SK-N-SH treated with all-trans-retinoic acid at 6 μM for 48 hours (cell line): ENCODE data around the gene GPM6B.

Experiments
- ATAC-seq: fragments of 200-7000 bp; cut with Tn5 transposase; 3 replicates; pipeline ENCODE4 v1.9.1; 2020; ENCODE audit warnings: mild to moderate bottlenecking, moderate library complexity
- ARNTL ChIP-seq: fragments of 450-650 bp; formaldehyde crosslinking; IDR thresholded peaks from 2 replicates; pipeline ENCODE4 v1.5.0; 2020; ENCODE audit warnings: low read depth, mild to moderate bottlenecking, moderate library complexity, borderline replicate concordance
- BACH2 ChIP-seq: fragments of 250-450 bp; sonication (Bioruptor Pico); IDR thresholded peaks from 2 replicates; pipeline ENCODE4 v1.9.0; 2021; ENCODE audit warnings: mild to moderate bottlenecking, borderline replicate concordance
- CSDC2 ChIP-seq: fragments of 250-450 bp; sonication (Bioruptor Pico); IDR thresholded peaks from 2 replicates; pipeline ENCODE4 v1.5.0; 2020; ENCODE audit warnings: mild to moderate bottlenecking, moderate library complexity
- ESRRG ChIP-seq: fragments of 250-450 bp; sonication (Bioruptor Pico); IDR thresholded peaks from 2 replicates; pipeline ENCODE4 v1.6.1; 2021; ENCODE audit warnings: mild to moderate bottlenecking
- GLIS3 ChIP-seq: fragments of 250-450 bp; sonication (Bioruptor Pico); IDR thresholded peaks from 2 replicates; pipeline ENCODE4 v1.5.0; 2020; ENCODE audit warnings: mild to moderate bottlenecking, moderate library complexity
- ISL1 ChIP-seq: fragments of 250-450 bp; sonication (Bioruptor Pico); IDR thresholded peaks from 2 replicates; pipeline ENCODE4 v2.1.2; 2022; ENCODE audit warnings: mild to moderate bottlenecking, moderate library complexity
- OSR1 ChIP-seq: fragments of 250-450 bp; sonication (Bioruptor Pico); IDR thresholded peaks from 2 replicates; pipeline ENCODE4 v1.8.0; 2022; ENCODE audit warnings: moderate library complexity, mild to moderate bottlenecking, inconsistent platforms
- RARB ChIP-seq: fragments of 250-450 bp; sonication (Bioruptor Pico); IDR thresholded peaks from 2 replicates; pipeline ENCODE4 v1.8.0; 2021; ENCODE audit warnings: mild to moderate bottlenecking, moderate library complexity
- SNAI2 ChIP-seq: fragments of 250-450 bp; sonication (Bioruptor Pico); IDR thresholded peaks from 2 replicates; pipeline ENCODE4 v1.5.0; 2020; ENCODE audit warnings: mild to moderate bottlenecking, moderate library complexity
- TCF4 ChIP-seq: fragments of 250-450 bp; sonication (Bioruptor Pico); IDR thresholded peaks from 2 replicates; pipeline ENCODE4 v1.8.0; 2021; ENCODE audit warnings: mild to moderate bottlenecking, moderate library complexity, borderline replicate concordance
- TOX ChIP-seq: fragments of 250-450 bp; sonication (Bioruptor Pico); IDR thresholded peaks from 2 replicates; pipeline ENCODE4 v1.8.0; 2021; ENCODE audit warnings: mild to moderate bottlenecking, moderate library complexity, borderline replicate concordance
- ZC3H10 ChIP-seq: fragments of 250-450 bp; sonication (Bioruptor Pico); IDR thresholded peaks from 2 replicates; pipeline ENCODE4 v1.5.1; 2021; ENCODE audit warnings: mild to moderate bottlenecking, moderate library complexity
- ZFP3 ChIP-seq: fragments of 250-450 bp; sonication (Bioruptor Pico); IDR thresholded peaks from 2 replicates; pipeline ENCODE4 v1.5.0; 2020; ENCODE audit warnings: mild to moderate bottlenecking, moderate library complexity
- ZFP30 ChIP-seq: fragments of 450-650 bp; formaldehyde crosslinking; IDR thresholded peaks from 2 replicates; pipeline ENCODE4 v1.5.0; 2022; ENCODE audit warnings: mild to moderate bottlenecking, moderate library complexity
- ZNF565 ChIP-seq: fragments of 450-650 bp; formaldehyde crosslinking; conservative IDR thresholded peaks from 2 replicates; pipeline ENCODE4 v1.5.0; 2020; ENCODE audit warnings: low read depth, mild to moderate bottlenecking, moderate library complexity
- ZNF70 ChIP-seq: fragments of 450-650 bp; formaldehyde crosslinking; IDR thresholded peaks from 2 replicates; pipeline ENCODE4 v1.5.0; 2020; ENCODE audit warnings: mild to moderate bottlenecking, moderate library complexity
- ZNF8 ChIP-seq: fragments of 450-650 bp; formaldehyde crosslinking; IDR thresholded peaks from 2 replicates; pipeline ENCODE4 v1.5.0; 2020; ENCODE audit warnings: mild to moderate bottlenecking, moderate library complexity
- TF ChIP-seq, protein P1 (sequence below): fragments of 250-450 bp; sonication (Bioruptor Pico); IDR thresholded peaks from 2 replicates; pipeline ENCODE4 v1.8.0; 2020; ENCODE audit warnings: mild to moderate bottlenecking, moderate library complexity, borderline replicate concordance
- TF ChIP-seq, protein P2 (sequence below): fragments of 250-450 bp; sonication (Bioruptor Pico); IDR thresholded peaks from 2 replicates; pipeline ENCODE4 v1.8.0; 2021; ENCODE audit warnings: low read depth, mild to moderate bottlenecking, moderate library complexity, borderline replicate concordance
- TF ChIP-seq, protein P3 (sequence below): fragments of 250-450 bp; sonication (Bioruptor Pico); IDR thresholded peaks from 2 replicates; pipeline ENCODE4 v1.5.1; 2020; ENCODE audit warnings: low read depth, mild to moderate bottlenecking, moderate library complexity
- TF ChIP-seq, protein P4 (sequence below): fragments of 250-450 bp; sonication (Bioruptor Pico); IDR thresholded peaks from 2 replicates; pipeline ENCODE4 v1.5.0; 2020; ENCODE audit warnings: mild to moderate bottlenecking, moderate library complexity
- TF ChIP-seq, protein P5 (sequence below): fragments of 250-450 bp; sonication (Bioruptor Pico); IDR thresholded peaks from 2 replicates; pipeline ENCODE4 v1.5.1; 2021; ENCODE audit warnings: mild to moderate bottlenecking, moderate library complexity

The GPM6B gene

DNA sequence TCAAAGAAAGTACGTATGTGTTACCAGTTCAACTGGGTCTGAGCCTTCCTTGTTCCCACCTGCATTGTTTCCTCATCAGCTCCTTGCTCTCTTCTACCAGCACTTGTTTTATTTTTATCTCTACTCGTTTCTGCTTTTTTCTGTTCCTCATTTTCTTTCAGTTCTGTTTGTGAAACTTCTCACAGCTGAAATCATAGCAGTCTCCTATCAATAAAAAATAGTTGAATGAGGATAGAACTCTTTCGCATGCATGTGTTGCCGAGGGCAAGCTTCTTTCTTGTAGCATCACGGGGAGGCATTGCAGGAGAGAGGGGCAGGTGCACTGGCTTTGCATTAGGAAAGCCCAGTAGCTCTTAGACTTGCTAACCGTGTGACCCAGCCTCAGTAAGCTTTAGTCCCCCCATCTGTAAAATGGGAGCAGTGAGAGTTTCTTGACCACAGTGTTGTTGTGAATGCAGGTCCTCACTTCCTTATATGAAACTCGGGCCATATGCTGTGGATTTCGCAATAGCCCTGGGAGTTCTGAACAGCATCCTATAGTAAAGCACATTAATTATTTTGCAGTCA lies 57.7 kb downstream of the GPM6B start (continued):
- TF ChIP-seq, protein P1, sequence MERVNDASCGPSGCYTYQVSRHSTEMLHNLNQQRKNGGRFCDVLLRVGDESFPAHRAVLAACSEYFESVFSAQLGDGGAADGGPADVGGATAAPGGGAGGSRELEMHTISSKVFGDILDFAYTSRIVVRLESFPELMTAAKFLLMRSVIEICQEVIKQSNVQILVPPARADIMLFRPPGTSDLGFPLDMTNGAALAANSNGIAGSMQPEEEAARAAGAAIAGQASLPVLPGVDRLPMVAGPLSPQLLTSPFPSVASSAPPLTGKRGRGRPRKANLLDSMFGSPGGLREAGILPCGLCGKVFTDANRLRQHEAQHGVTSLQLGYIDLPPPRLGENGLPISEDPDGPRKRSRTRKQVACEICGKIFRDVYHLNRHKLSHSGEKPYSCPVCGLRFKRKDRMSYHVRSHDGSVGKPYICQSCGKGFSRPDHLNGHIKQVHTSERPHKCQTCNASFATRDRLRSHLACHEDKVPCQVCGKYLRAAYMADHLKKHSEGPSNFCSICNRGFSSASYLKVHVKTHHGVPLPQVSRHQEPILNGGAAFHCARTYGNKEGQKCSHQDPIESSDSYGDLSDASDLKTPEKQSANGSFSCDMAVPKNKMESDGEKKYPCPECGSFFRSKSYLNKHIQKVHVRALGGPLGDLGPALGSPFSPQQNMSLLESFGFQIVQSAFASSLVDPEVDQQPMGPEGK (CRISPR knock-in tag), result no peak
- TF ChIP-seq RARB (CRISPR knock-in tag), result no peak
- no peak for TF ChIP-seq ZNF70
- no peak for TF ChIP-seq SNAI2 (CRISPR knock-in tag)

DNA sequence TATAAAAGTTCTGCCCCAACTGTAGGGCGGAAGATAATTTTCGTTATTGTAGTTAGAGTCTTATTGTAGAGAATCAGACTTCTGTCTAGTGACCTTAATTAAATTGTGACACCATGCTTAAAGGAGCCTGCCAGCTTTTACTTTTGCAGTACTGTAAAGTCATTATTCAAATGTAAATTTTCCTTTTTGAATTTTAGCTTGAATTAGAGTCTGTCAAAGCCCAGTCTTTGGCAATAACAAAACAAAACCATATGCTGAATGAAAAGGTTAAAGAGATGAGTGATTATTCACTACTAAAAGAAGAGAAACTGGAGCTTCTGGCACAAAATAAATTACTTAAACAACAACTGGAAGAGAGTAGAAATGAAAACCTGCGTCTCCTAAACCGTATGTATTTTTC lies 60.5 kb downstream of the GPM6B start:
- TF ChIP-seq ESRRG (CRISPR knock-in tag) (no peak), ZC3H10 (CRISPR knock-in tag) (no peak), SNAI2 (CRISPR knock-in tag) (no peak), OSR1 (CRISPR knock-in tag) (no peak), ZNF565 (CRISPR knock-in tag) (no peak), TOX (no peak), BACH2 (CRISPR knock-in tag) (no peak), ARNTL (CRISPR knock-in tag) (no peak), ISL1 (no peak), TCF4 (no peak)
- TF ChIP-seq, protein P2, sequence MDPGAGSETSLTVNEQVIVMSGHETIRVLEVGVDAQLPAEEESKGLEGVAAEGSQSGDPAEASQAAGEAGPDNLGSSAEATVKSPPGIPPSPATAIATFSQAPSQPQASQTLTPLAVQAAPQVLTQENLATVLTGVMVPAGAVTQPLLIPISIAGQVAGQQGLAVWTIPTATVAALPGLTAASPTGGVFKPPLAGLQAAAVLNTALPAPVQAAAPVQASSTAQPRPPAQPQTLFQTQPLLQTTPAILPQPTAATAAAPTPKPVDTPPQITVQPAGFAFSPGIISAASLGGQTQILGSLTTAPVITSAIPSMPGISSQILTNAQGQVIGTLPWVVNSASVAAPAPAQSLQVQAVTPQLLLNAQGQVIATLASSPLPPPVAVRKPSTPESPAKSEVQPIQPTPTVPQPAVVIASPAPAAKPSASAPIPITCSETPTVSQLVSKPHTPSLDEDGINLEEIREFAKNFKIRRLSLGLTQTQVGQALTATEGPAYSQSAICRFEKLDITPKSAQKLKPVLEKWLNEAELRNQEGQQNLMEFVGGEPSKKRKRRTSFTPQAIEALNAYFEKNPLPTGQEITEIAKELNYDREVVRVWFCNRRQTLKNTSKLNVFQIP, result no peak
- TF ChIP-seq, protein P3, sequence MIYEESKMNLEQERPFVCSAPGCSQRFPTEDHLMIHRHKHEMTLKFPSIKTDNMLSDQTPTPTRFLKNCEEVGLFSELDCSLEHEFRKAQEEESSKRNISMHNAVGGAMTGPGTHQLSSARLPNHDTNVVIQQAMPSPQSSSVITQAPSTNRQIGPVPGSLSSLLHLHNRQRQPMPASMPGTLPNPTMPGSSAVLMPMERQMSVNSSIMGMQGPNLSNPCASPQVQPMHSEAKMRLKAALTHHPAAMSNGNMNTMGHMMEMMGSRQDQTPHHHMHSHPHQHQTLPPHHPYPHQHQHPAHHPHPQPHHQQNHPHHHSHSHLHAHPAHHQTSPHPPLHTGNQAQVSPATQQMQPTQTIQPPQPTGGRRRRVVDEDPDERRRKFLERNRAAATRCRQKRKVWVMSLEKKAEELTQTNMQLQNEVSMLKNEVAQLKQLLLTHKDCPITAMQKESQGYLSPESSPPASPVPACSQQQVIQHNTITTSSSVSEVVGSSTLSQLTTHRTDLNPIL (CRISPR knock-in tag), result no peak
- TF ChIP-seq, protein P4, sequence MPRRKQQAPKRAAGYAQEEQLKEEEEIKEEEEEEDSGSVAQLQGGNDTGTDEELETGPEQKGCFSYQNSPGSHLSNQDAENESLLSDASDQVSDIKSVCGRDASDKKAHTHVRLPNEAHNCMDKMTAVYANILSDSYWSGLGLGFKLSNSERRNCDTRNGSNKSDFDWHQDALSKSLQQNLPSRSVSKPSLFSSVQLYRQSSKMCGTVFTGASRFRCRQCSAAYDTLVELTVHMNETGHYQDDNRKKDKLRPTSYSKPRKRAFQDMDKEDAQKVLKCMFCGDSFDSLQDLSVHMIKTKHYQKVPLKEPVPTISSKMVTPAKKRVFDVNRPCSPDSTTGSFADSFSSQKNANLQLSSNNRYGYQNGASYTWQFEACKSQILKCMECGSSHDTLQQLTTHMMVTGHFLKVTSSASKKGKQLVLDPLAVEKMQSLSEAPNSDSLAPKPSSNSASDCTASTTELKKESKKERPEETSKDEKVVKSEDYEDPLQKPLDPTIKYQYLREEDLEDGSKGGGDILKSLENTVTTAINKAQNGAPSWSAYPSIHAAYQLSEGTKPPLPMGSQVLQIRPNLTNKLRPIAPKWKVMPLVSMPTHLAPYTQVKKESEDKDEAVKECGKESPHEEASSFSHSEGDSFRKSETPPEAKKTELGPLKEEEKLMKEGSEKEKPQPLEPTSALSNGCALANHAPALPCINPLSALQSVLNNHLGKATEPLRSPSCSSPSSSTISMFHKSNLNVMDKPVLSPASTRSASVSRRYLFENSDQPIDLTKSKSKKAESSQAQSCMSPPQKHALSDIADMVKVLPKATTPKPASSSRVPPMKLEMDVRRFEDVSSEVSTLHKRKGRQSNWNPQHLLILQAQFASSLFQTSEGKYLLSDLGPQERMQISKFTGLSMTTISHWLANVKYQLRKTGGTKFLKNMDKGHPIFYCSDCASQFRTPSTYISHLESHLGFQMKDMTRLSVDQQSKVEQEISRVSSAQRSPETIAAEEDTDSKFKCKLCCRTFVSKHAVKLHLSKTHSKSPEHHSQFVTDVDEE (CRISPR knock-in tag), result no peak
- TF ChIP-seq, protein P5, sequence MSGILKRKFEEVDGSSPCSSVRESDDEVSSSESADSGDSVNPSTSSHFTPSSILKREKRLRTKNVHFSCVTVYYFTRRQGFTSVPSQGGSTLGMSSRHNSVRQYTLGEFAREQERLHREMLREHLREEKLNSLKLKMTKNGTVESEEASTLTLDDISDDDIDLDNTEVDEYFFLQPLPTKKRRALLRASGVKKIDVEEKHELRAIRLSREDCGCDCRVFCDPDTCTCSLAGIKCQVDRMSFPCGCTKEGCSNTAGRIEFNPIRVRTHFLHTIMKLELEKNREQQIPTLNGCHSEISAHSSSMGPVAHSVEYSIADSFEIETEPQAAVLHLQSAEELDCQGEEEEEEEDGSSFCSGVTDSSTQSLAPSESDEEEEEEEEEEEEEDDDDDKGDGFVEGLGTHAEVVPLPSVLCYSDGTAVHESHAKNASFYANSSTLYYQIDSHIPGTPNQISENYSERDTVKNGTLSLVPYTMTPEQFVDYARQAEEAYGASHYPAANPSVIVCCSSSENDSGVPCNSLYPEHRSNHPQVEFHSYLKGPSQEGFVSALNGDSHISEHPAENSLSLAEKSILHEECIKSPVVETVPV, result no peak
- ATAC-seq, result no peak

DNA sequence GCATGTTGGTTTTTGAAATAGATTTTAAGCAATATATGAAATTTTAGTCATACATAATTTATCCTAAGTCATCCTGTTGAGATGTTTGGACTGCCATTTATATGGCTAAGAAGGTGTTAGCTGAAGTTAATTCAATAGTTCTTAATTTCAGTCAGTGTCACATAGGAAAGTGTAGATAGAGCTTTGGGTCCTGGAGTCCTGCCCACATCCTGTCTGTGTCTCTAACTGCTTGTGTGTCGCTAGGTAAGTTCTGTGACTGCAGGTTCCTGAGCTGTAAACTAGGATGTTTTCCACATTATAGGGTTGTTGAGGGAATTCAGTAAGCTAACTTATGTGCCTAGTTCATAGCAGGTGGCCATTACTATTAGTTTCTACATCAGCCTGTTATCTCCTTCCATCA lies 61.6 kb downstream of the GPM6B start:
- ATAC-seq, result no peak
- TF ChIP-seq GLIS3, result no peak
- no peak for TF ChIP-seq BACH2 (CRISPR knock-in tag)
- TF ChIP-seq OSR1 (CRISPR knock-in tag), result no peak
- TF ChIP-seq, protein P2, result no peak
- TF ChIP-seq ZNF565 (CRISPR knock-in tag), result no peak
- TF ChIP-seq, protein P5, result no peak
- no peak for TF ChIP-seq TOX
- no peak for TF ChIP-seq ZFP3
- TF ChIP-seq, protein P4 (CRISPR knock-in tag), result no peak
- no peak for TF ChIP-seq ZNF8 (CRISPR knock-in tag)
- no peak for TF ChIP-seq ZFP30 (CRISPR knock-in tag)
- no peak for TF ChIP-seq ARNTL (CRISPR knock-in tag)
- no peak for TF ChIP-seq CSDC2 (CRISPR knock-in tag)
- no peak for TF ChIP-seq SNAI2 (CRISPR knock-in tag)
